Esophagus muscularis mucosa (tissue), 2 donors: ENCODE results near the gene ACTL6B.

Experiments
- POLR2A ChIP-seq: fragments of 450-650 bp; IDR thresholded peaks from one replicate; pipeline ENCODE4 v1.6.1; 2017; ENCODE audit warnings: antibody characterized with exemption, moderate library complexity, mild to moderate bottlenecking, low read depth
- POLR2AphosphoS5 ChIP-seq, 2 donors: sonication (generic); formaldehyde crosslinking; IDR thresholded peaks; one replicate each; pipeline ENCODE4 v1.6.1; 2017; ENCODE audit warnings: antibody characterized with exemption in 2 of 2

GRCh38 chr7:100607111-100607510, 49.1 kb downstream of the ACTL6B start:
- TF ChIP-seq POLR2AphosphoS5 (IDR thresholded peaks at IDR 0.05) (no peak), POLR2A (no peak)
